Natural killer cell (primary cell): ENCODE data around the gene RAD51B. TPM values are rescaled to one million over a fixed set of nuclear protein-coding genes. Genes with fewer than 3 reads are reported as not detected.

Source experiments
- ATAC-seq, 3 donors: fragments of 150-1000 bp in 2 of 3; fragments of 200-7000 bp in 1 of 3; cut with Tn5 transposase; 1 replicate in 1 of 3; 2 replicates in 2 of 3; pipeline ENCODE4 v1.10.0; 2021; ENCODE audit warnings: mild to moderate bottlenecking in 2 of 3, moderate library complexity in 2 of 3
- DNase-seq, 2 donors: peaks; one replicate each; pipeline versions ENCODE4 v3.0.0 to v3.0.0-alpha.2; 2013 to 2021; ENCODE audit warnings: mixed read lengths in 1 of 2
- H3K27ac ChIP-seq: one replicate; pipeline ENCODE4 v1.5.1; 2013; ENCODE audit warnings: mild to moderate bottlenecking, low read length
- H3K27me3 ChIP-seq: one replicate; pipeline ENCODE4 v1.6.1; 2013; ENCODE audit warnings: low read length; ENCODE audit not compliant: control insufficient read depth, insufficient read depth
- H3K36me3 ChIP-seq: one replicate; pipeline ENCODE4 v1.6.1; 2013; ENCODE audit warnings: low read length; ENCODE audit not compliant: control insufficient read depth, insufficient read depth
- H3K4me1 ChIP-seq: one replicate; pipeline ENCODE4 v1.6.1; 2013; ENCODE audit warnings: low read length; ENCODE audit not compliant: control insufficient read depth, insufficient read depth
- H3K4me3 ChIP-seq: one replicate; pipeline ENCODE4 v1.5.1; 2013; ENCODE audit warnings: low read length
- H3K9me3 ChIP-seq: one replicate; pipeline ENCODE4 v1.6.1; 2013; ENCODE audit warnings: low read length; ENCODE audit not compliant: control insufficient read depth, insufficient read depth
- H3K27ac Mint-ChIP-seq, 2 donors: one replicate each; pipeline ENCODE4 v1.8.0; 2022; ENCODE audit warnings: mild to moderate bottlenecking in 2 of 2, mixed read lengths in 2 of 2, moderate library complexity in 1 of 2
- H3K27me3 Mint-ChIP-seq, 2 donors: one replicate each; pipeline ENCODE4 v1.8.0; 2022; ENCODE audit warnings: low read depth in 2 of 2, mixed read lengths in 2 of 2
- H3K36me3 Mint-ChIP-seq: one replicate; pipeline ENCODE4 v1.8.0; 2022; ENCODE audit warnings: mixed read lengths
- H3K4me1 Mint-ChIP-seq, 2 donors: one replicate each; pipeline ENCODE4 v1.8.0; 2022; ENCODE audit warnings: mixed read lengths in 2 of 2
- H3K4me3 Mint-ChIP-seq: one replicate; pipeline ENCODE4 v1.8.0; 2022; ENCODE audit warnings: mild to moderate bottlenecking, moderate library complexity, mixed read lengths
- H3K9me3 Mint-ChIP-seq, 2 donors: one replicate each; pipeline ENCODE4 v1.8.0; 2022; ENCODE audit warnings: mixed read lengths in 2 of 2
- CTCF ChIP-seq: fragments of 200-600 bp; IDR thresholded peaks from one replicate; pipeline ENCODE4 v1.8.0; 2022; ENCODE audit warnings: antibody characterized with exemption
- WGBS: methylation state at CpG from one replicate; pipeline ENCODE4 v1.1.7; 2013; ENCODE audit warnings: missing lambda C conversion rate; ENCODE audit not compliant: insufficient coverage; 5-methylcytosine and 5-hydroxymethylcytosine counted together
- intact Hi-C: fragments of 100-400 bp; cut with micrococcal nuclease; formaldehyde crosslinking; loops from one replicate; pipeline ENCODE4 v1.14.2; 2022
- total RNA-seq, 4 donors: library from RNA; stranded (reverse); fragments of 120-200 nt in 1 of 4; gene quantifications; one replicate each; pipeline versions ENCODE4 v1.2.3 to v1.2.4, GENCODE V29; 2013 to 2022

The RAD51B gene
- total RNA-seq, 3 donors from 2014 or later (not counting 1 experiment from before 2014, with no cell fraction given), result 28.1 to 37.6 (median 28.6) TPM

- Mint-ChIP-seq H3K4me1 (peaks cover 49 to 51% of the 10 kb centered on the region in 2 donors), H3K27me3 (no peaks in the 10 kb centered on the region), H3K36me3 (no peaks in the 10 kb centered on the region), H3K9me3 (no peaks in the 10 kb centered on the region), H3K4me3 (no peak overlapping the region), H3K27ac (no peak overlapping the region)
- Histone ChIP-seq H3K27ac (no peak overlapping the region), H3K9me3 (no peaks in the 10 kb centered on the region), H3K27me3 (no peaks in the 10 kb centered on the region), H3K36me3 (no peaks in the 10 kb centered on the region), H3K4me3 (no peak overlapping the region), H3K4me1 (peaks cover 21% of the 10 kb centered on the region)
- ATAC-seq (no peak), DNase-seq (no peak)
- WGBS, result 90% methylated on average over 2 of the region's 2 CpGs
- intact Hi-C loops, result no loop called here
- no peak for TF ChIP-seq CTCF
These were observed 553.6 kb downstream of the RAD51B start for GRCh38 chr14:68373124-68373646.

GRCh38 chr14:68373847-68374444 is 554.4 kb downstream of the RAD51B start:
- no peaks in the 10 kb centered on the region for H3K36me3 ChIP-seq
- intact Hi-C loops, result no loop called here
- H3K4me3 ChIP-seq, result no peak overlapping the region
- H3K9me3 Mint-ChIP-seq, result no peaks in the 10 kb centered on the region
- no peak overlapping the region for H3K4me3 Mint-ChIP-seq
- no peak for DNase-seq
- H3K27me3 ChIP-seq, result no peaks in the 10 kb centered on the region
- H3K27ac ChIP-seq, result no peak overlapping the region
- TF ChIP-seq CTCF, result no peak
- H3K27me3 Mint-ChIP-seq, result no peaks in the 10 kb centered on the region
- H3K36me3 Mint-ChIP-seq, result no peaks in the 10 kb centered on the region
- H3K27ac Mint-ChIP-seq, result no peak overlapping the region
- H3K4me1 ChIP-seq, result peaks cover 13% of the 10 kb centered on the region
- peaks cover 44 to 46% of the 10 kb centered on the region in 2 donors for H3K4me1 Mint-ChIP-seq
- no peaks in the 10 kb centered on the region for H3K9me3 ChIP-seq
- WGBS, result 85% methylated on average over 1 of the region's 2 CpGs
- ATAC-seq, result no peak

GRCh38 chr14:68374682-68375081 is 555.1 kb downstream of the RAD51B start:
- Mint-ChIP-seq H3K27me3 (no peaks in the 10 kb centered on the region), H3K4me3 (no peak overlapping the region)
- 94% methylated on average over 7 of the region's 7 CpGs for WGBS

More at GRCh38 chr14:68374682-68375081, 555.1 kb downstream of the RAD51B start:
- Mint-ChIP-seq H3K36me3 (no peaks in the 10 kb centered on the region), H3K27ac (no peak overlapping the region), H3K4me1 (peaks cover 42 to 44% of the 10 kb centered on the region in 2 donors), H3K9me3 (no peaks in the 10 kb centered on the region)
- no peaks in the 10 kb centered on the region for H3K27me3 ChIP-seq
- intact Hi-C loops, result loop anchor here (5.0 kb wide), 1 partner anchor 87 kb away; no protein-coding TSS in a partner anchor
- no peaks in the 10 kb centered on the region for H3K36me3 ChIP-seq
- H3K27ac ChIP-seq, result no peak overlapping the region
- DNase-seq, result no peak
- H3K4me1 ChIP-seq, result peaks cover 8% of the 10 kb centered on the region
- H3K4me3 ChIP-seq, result no peak overlapping the region
- no peaks in the 10 kb centered on the region for H3K9me3 ChIP-seq
- TF ChIP-seq CTCF, result no peak
- ATAC-seq, result no peak
